ENCODE data around the gene FBXL17. TPM values are rescaled to one million over a fixed set of nuclear protein-coding genes. Genes with fewer than 3 reads are reported as not detected.

The FBXL17 gene
- total and polyA plus RNA-seq, 2 donors (not counting 1 experiment from before 2014, with no cell fraction given), result 7.3 to 40.3 TPM

DNA sequence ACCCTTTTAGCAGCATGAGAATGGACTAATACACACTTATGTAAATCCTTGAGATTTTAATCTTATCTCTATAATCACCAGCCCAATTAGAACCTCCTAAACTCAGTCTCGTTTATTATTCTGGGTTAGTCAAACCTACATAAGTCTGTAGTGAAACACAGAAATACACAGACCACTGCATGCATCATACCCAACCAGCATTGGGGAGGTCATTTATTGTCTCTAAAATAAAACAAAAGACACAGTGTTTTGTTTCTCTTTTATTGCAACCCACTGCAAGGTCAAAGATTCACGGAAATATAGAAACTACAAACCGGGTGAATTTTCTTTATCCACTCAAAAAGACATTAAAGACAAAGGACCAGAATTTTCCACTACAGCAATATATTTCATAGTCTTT, 523.1 kb downstream of the FBXL17 start:
- no peaks in the 10 kb centered on the region for H3K9me3 ChIP-seq (ENCODE audit: control extremely low read depth in 1 of 3, control insufficient read depth in 2 of 3, insufficient read depth in 1 of 3, low read length in 2 of 3)
- no peaks in the 10 kb centered on the region for H3K4me1 ChIP-seq (ENCODE audit: control insufficient read depth in 2 of 2, insufficient read depth in 2 of 2, low read length in 2 of 2)
- H3K27me3 ChIP-seq (replicated peaks in 1 of 4; ENCODE audit: control extremely low read depth in 1 of 4, control insufficient read depth in 3 of 4, insufficient read depth in 4 of 4, low read length in 3 of 4), result no peaks in the 10 kb centered on the region
- peaks cover 0 to 5% of the 10 kb centered on the region in 2 experiments for H3K36me3 ChIP-seq (replicated peaks in 1 of 2; ENCODE audit: control extremely low read depth in 1 of 2, control insufficient read depth in 1 of 2, extremely low read depth in 1 of 2, insufficient read depth in 2 of 2, low read length in 1 of 2)
- WGBS (ENCODE audit: insufficient coverage), result 80% methylated on average over 1 of the region's 3 CpGs
- no peaks in the 10 kb centered on the region for H3K27me3 Mint-ChIP-seq
- no peak overlapping the region for H3K4me2 ChIP-seq (replicated peaks; ENCODE audit: low read depth, low read length, poor library complexity, severe bottlenecking)
- no peak for TF ChIP-seq EZH2 (IDR thresholded peaks at IDR 0.05; ENCODE audit: borderline replicate concordance, insufficient read depth, low read depth, low read length, poor library complexity, severe bottlenecking)
- TF ChIP-seq, protein P1, sequence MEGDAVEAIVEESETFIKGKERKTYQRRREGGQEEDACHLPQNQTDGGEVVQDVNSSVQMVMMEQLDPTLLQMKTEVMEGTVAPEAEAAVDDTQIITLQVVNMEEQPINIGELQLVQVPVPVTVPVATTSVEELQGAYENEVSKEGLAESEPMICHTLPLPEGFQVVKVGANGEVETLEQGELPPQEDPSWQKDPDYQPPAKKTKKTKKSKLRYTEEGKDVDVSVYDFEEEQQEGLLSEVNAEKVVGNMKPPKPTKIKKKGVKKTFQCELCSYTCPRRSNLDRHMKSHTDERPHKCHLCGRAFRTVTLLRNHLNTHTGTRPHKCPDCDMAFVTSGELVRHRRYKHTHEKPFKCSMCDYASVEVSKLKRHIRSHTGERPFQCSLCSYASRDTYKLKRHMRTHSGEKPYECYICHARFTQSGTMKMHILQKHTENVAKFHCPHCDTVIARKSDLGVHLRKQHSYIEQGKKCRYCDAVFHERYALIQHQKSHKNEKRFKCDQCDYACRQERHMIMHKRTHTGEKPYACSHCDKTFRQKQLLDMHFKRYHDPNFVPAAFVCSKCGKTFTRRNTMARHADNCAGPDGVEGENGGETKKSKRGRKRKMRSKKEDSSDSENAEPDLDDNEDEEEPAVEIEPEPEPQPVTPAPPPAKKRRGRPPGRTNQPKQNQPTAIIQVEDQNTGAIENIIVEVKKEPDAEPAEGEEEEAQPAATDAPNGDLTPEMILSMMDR (IDR thresholded peaks at IDR 0.05), result no peak
- H3K27ac Mint-ChIP-seq, result no peak overlapping the region
- no peak overlapping the region for H2AFZ ChIP-seq (ENCODE audit: insufficient read depth, low read depth, low read length, poor library complexity, severe bottlenecking)
- H3K27ac ChIP-seq (ENCODE audit: low read length in 2 of 2), result no peak overlapping the region
- H3K4me3 Mint-ChIP-seq, result no peak overlapping the region
- DNase-seq (no peak), ATAC-seq (ENCODE audit: low read depth) (no peak)
- POLR2A ChIA-PET, result no interaction called here
- H3K9me3 Mint-ChIP-seq (ENCODE audit: insufficient read depth), result no peaks in the 10 kb centered on the region
- no peak overlapping the region for H3K4me3 ChIP-seq (ENCODE audit: control extremely low read depth in 1 of 5, extremely low read depth in 1 of 5, insufficient read depth in 1 of 5, low read depth in 2 of 5, low read length in 4 of 5)
- no peaks in the 10 kb centered on the region for H3K79me2 ChIP-seq (ENCODE audit: control insufficient read depth, insufficient read depth, low read length)
- no peaks in the 10 kb centered on the region for H4K20me1 ChIP-seq (ENCODE audit: control insufficient read depth, insufficient read depth, low read length, poor library complexity, severe bottlenecking)
- intact Hi-C loops (cut with micrococcal nuclease), result no loop called here
- H3K4me1 Mint-ChIP-seq, result no peaks in the 10 kb centered on the region
- H3K9ac ChIP-seq (ENCODE audit: low read length), result no peak overlapping the region
- CTCF ChIA-PET, result no interaction called here

DNA sequence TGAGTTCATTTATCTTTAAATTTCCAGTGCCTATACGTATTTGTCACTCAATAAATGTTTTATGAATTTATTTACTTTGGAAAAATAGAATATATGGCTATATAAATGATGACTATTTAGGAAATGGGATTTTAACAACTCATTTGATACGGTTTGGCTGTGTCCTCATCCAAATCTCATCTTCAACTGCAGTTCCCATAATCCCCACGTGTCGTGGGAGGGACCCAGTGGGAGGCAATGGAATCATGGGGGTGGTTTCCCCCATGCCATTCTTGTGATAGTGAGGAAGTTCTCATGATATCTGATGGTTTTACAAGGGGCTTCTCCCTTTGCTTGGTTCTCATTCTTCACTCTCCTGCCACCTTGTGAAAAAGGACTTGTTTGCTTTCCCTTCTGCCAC, 523.6 kb downstream of the FBXL17 start:
- H3K27me3 Mint-ChIP-seq, result no peaks in the 10 kb centered on the region

More for the DNA sequence above, 523.6 kb downstream of the FBXL17 start:
- H3K9me3 Mint-ChIP-seq (ENCODE audit: insufficient read depth), result no peaks in the 10 kb centered on the region
- H3K27ac ChIP-seq (ENCODE audit: low read length in 2 of 2), result no peak overlapping the region
- H3K36me3 ChIP-seq (replicated peaks in 1 of 2; ENCODE audit: control extremely low read depth in 1 of 2, control insufficient read depth in 1 of 2, extremely low read depth in 1 of 2, insufficient read depth in 2 of 2, low read length in 1 of 2), result peaks cover 0 to 5% of the 10 kb centered on the region in 2 experiments
- no peaks in the 10 kb centered on the region for H3K79me2 ChIP-seq (ENCODE audit: control insufficient read depth, insufficient read depth, low read length)
- no peak overlapping the region for H3K27ac Mint-ChIP-seq
- TF ChIP-seq, protein P1 (IDR thresholded peaks at IDR 0.05), result no peak
- TF ChIP-seq EZH2 (IDR thresholded peaks at IDR 0.05; ENCODE audit: borderline replicate concordance, insufficient read depth, low read depth, low read length, poor library complexity, severe bottlenecking), result no peak
- no peaks in the 10 kb centered on the region for H3K4me1 ChIP-seq (ENCODE audit: control insufficient read depth in 2 of 2, insufficient read depth in 2 of 2, low read length in 2 of 2)
- no CpG with 5 or more reads among the region's 4 CpGs for WGBS (ENCODE audit: insufficient coverage)
- intact Hi-C loops (cut with micrococcal nuclease), result no loop called here
- no peak overlapping the region for H3K9ac ChIP-seq (ENCODE audit: low read length)
- no peaks in the 10 kb centered on the region for H3K9me3 ChIP-seq (ENCODE audit: control extremely low read depth in 1 of 3, control insufficient read depth in 2 of 3, insufficient read depth in 1 of 3, low read length in 2 of 3)
- ChIA-PET POLR2A (no interaction called here), CTCF (no interaction called here)
- H3K4me1 Mint-ChIP-seq, result no peaks in the 10 kb centered on the region
- H4K20me1 ChIP-seq (ENCODE audit: control insufficient read depth, insufficient read depth, low read length, poor library complexity, severe bottlenecking), result no peaks in the 10 kb centered on the region
- no peak overlapping the region for H3K4me3 Mint-ChIP-seq
- H3K4me3 ChIP-seq (ENCODE audit: control extremely low read depth in 1 of 5, extremely low read depth in 1 of 5, insufficient read depth in 1 of 5, low read depth in 2 of 5, low read length in 4 of 5), result no peak overlapping the region
- H3K27me3 ChIP-seq (replicated peaks in 1 of 4; ENCODE audit: control extremely low read depth in 1 of 4, control insufficient read depth in 3 of 4, insufficient read depth in 4 of 4, low read length in 3 of 4), result no peaks in the 10 kb centered on the region
- no peak for ATAC-seq (ENCODE audit: low read depth)
- H3K4me2 ChIP-seq (replicated peaks; ENCODE audit: low read depth, low read length, poor library complexity, severe bottlenecking), result no peak overlapping the region
- DNase-seq, result no peak
- H2AFZ ChIP-seq (ENCODE audit: insufficient read depth, low read depth, low read length, poor library complexity, severe bottlenecking), result no peak overlapping the region
